ENCODE results near the gene TBC1D9B.
"Not testable (repeated sequence)": the region's sequence is repeated elsewhere in the genome, so short reads cannot be mapped to it uniquely, and the experiment has no call there.

The TBC1D9B gene

GRCh38 chr5:179872828-179873575 lies 34.7 kb downstream of the TBC1D9B start:
- Histone ChIP-seq H3K4me3 (ENCODE audit: low read depth in 1 of 2, low read length in 2 of 2) (no peak overlapping the region), H3K27me3 (ENCODE audit: low read depth, low read length) (no peaks in the 10 kb centered on the region), H3K4me1 (ENCODE audit: control insufficient read depth in 1 of 2, insufficient read depth in 2 of 2, low read length in 2 of 2) (no peaks in the 10 kb centered on the region), H3K36me3 (ENCODE audit: control insufficient read depth in 1 of 2, insufficient read depth in 2 of 2, low read length in 2 of 2) (peaks cover 49 to 79% of the 10 kb centered on the region in 2 donors), H3K9me3 (ENCODE audit: control insufficient read depth in 1 of 2, low read length in 2 of 2) (no peaks in the 10 kb centered on the region), H3K27ac (ENCODE audit: low read length) (no peak overlapping the region)

GRCh38 chr5:179872055-179872827 lies 35.5 kb downstream of the TBC1D9B start:
- H3K27me3 ChIP-seq (ENCODE audit: low read depth, low read length), result no peaks in the 10 kb centered on the region
- peaks cover 45 to 78% of the 10 kb centered on the region in 2 donors for H3K36me3 ChIP-seq (ENCODE audit: control insufficient read depth in 1 of 2, insufficient read depth in 2 of 2, low read length in 2 of 2)
- no peak overlapping the region for H3K27ac ChIP-seq (ENCODE audit: low read length)
- H3K9me3 ChIP-seq (ENCODE audit: control insufficient read depth in 1 of 2, low read length in 2 of 2), result no peaks in the 10 kb centered on the region
- no peaks in the 10 kb centered on the region for H3K4me1 ChIP-seq (ENCODE audit: control insufficient read depth in 1 of 2, insufficient read depth in 2 of 2, low read length in 2 of 2)
- H3K4me3 ChIP-seq (ENCODE audit: low read depth in 1 of 2, low read length in 2 of 2), result no peak overlapping the region

GRCh38 chr5:179871533-179871932 lies 36.2 kb downstream of the TBC1D9B start:
- peaks cover 46 to 85% of the 10 kb centered on the region in 2 donors for H3K36me3 ChIP-seq (ENCODE audit: control insufficient read depth in 1 of 2, insufficient read depth in 2 of 2, low read length in 2 of 2)
- not testable (repeated sequence) for H3K4me3 ChIP-seq (ENCODE audit: low read depth in 1 of 2, low read length in 2 of 2)

GRCh38 chr5:179870952-179871351 lies 36.7 kb downstream of the TBC1D9B start:
- Histone ChIP-seq H3K9me3 (ENCODE audit: control insufficient read depth in 1 of 2, low read length in 2 of 2) (no peaks in the 10 kb centered on the region), H3K27ac (ENCODE audit: low read length) (no peak overlapping the region), H3K27me3 (ENCODE audit: low read depth, low read length) (no peaks in the 10 kb centered on the region), H3K4me3 (ENCODE audit: low read depth in 1 of 2, low read length in 2 of 2) (no peak overlapping the region), H3K36me3 (ENCODE audit: control insufficient read depth in 1 of 2, insufficient read depth in 2 of 2, low read length in 2 of 2) (peaks cover 44 to 85% of the 10 kb centered on the region in 2 donors), H3K4me1 (ENCODE audit: control insufficient read depth in 1 of 2, insufficient read depth in 2 of 2, low read length in 2 of 2) (no peaks in the 10 kb centered on the region)

More at GRCh38 chr5:179871533-179871932, 36.2 kb downstream of the TBC1D9B start:
- not testable (repeated sequence) for H3K9me3 ChIP-seq (ENCODE audit: control insufficient read depth in 1 of 2, low read length in 2 of 2); H3K27me3 ChIP-seq (ENCODE audit: low read depth, low read length); H3K4me1 ChIP-seq (ENCODE audit: control insufficient read depth in 1 of 2, insufficient read depth in 2 of 2, low read length in 2 of 2); H3K27ac ChIP-seq (ENCODE audit: low read length)

GRCh38 chr5:179870403-179870903 lies 37.2 kb downstream of the TBC1D9B start:
- Histone ChIP-seq H3K27ac (ENCODE audit: low read length) (no peak overlapping the region), H3K4me1 (ENCODE audit: control insufficient read depth in 1 of 2, insufficient read depth in 2 of 2, low read length in 2 of 2) (no peaks in the 10 kb centered on the region), H3K36me3 (ENCODE audit: control insufficient read depth in 1 of 2, insufficient read depth in 2 of 2, low read length in 2 of 2) (peaks cover 39 to 82% of the 10 kb centered on the region in 2 donors)

GRCh38 chr5:179869641-179870402 lies 37.9 kb downstream of the TBC1D9B start:
- no peaks in the 10 kb centered on the region for H3K9me3 ChIP-seq (ENCODE audit: control insufficient read depth in 1 of 2, low read length in 2 of 2)
- H3K4me1 ChIP-seq (ENCODE audit: control insufficient read depth in 1 of 2, insufficient read depth in 2 of 2, low read length in 2 of 2), result no peaks in the 10 kb centered on the region
- H3K27ac ChIP-seq (ENCODE audit: low read length), result no peak overlapping the region
- H3K36me3 ChIP-seq (ENCODE audit: control insufficient read depth in 1 of 2, insufficient read depth in 2 of 2, low read length in 2 of 2), result peaks cover 42 to 83% of the 10 kb centered on the region in 2 donors
- H3K27me3 ChIP-seq (ENCODE audit: low read depth, low read length), result no peaks in the 10 kb centered on the region
- H3K4me3 ChIP-seq (ENCODE audit: low read depth in 1 of 2, low read length in 2 of 2), result no peak overlapping the region

More at GRCh38 chr5:179870403-179870903, 37.2 kb downstream of the TBC1D9B start:
- Histone ChIP-seq H3K9me3 (ENCODE audit: control insufficient read depth in 1 of 2, low read length in 2 of 2) (no peaks in the 10 kb centered on the region), H3K4me3 (ENCODE audit: low read depth in 1 of 2, low read length in 2 of 2) (no peak overlapping the region), H3K27me3 (ENCODE audit: low read depth, low read length) (no peaks in the 10 kb centered on the region)

GRCh38 chr5:179869101-179869500 lies 38.6 kb downstream of the TBC1D9B start:
- Histone ChIP-seq H3K36me3 (ENCODE audit: control insufficient read depth in 1 of 2, insufficient read depth in 2 of 2, low read length in 2 of 2) (peaks cover 45 to 82% of the 10 kb centered on the region in 2 donors), H3K27ac (ENCODE audit: low read length) (no peak overlapping the region), H3K4me1 (ENCODE audit: control insufficient read depth in 1 of 2, insufficient read depth in 2 of 2, low read length in 2 of 2) (no peaks in the 10 kb centered on the region), H3K4me3 (ENCODE audit: low read depth in 1 of 2, low read length in 2 of 2) (no peak overlapping the region), H3K9me3 (ENCODE audit: control insufficient read depth in 1 of 2, low read length in 2 of 2) (no peaks in the 10 kb centered on the region), H3K27me3 (ENCODE audit: low read depth, low read length) (no peaks in the 10 kb centered on the region)

- Histone ChIP-seq H3K4me1 (ENCODE audit: control insufficient read depth in 1 of 2, insufficient read depth in 2 of 2, low read length in 2 of 2) (no peaks in the 10 kb centered on the region), H3K27ac (ENCODE audit: low read length) (no peak overlapping the region), H3K9me3 (ENCODE audit: control insufficient read depth in 1 of 2, low read length in 2 of 2) (no peaks in the 10 kb centered on the region), H3K36me3 (ENCODE audit: control insufficient read depth in 1 of 2, insufficient read depth in 2 of 2, low read length in 2 of 2) (peaks cover 44 to 82% of the 10 kb centered on the region in 2 donors), H3K27me3 (ENCODE audit: low read depth, low read length) (no peaks in the 10 kb centered on the region), H3K4me3 (ENCODE audit: low read depth in 1 of 2, low read length in 2 of 2) (no peak overlapping the region)
Observed at GRCh38 chr5:179868541-179868940, 39.2 kb downstream of the TBC1D9B start.

- Histone ChIP-seq H3K4me3 (ENCODE audit: low read depth in 1 of 2, low read length in 2 of 2) (no peak overlapping the region), H3K9me3 (ENCODE audit: control insufficient read depth in 1 of 2, low read length in 2 of 2) (no peaks in the 10 kb centered on the region), H3K36me3 (ENCODE audit: control insufficient read depth in 1 of 2, insufficient read depth in 2 of 2, low read length in 2 of 2) (peaks cover 42 to 82% of the 10 kb centered on the region in 2 donors), H3K27ac (ENCODE audit: low read length) (no peak overlapping the region), H3K4me1 (ENCODE audit: control insufficient read depth in 1 of 2, insufficient read depth in 2 of 2, low read length in 2 of 2) (no peaks in the 10 kb centered on the region), H3K27me3 (ENCODE audit: low read depth, low read length) (no peaks in the 10 kb centered on the region)
Observed at GRCh38 chr5:179867476-179867875, 40.2 kb downstream of the TBC1D9B start.

GRCh38 chr5:179867079-179867465 lies 40.6 kb downstream of the TBC1D9B start:
- Histone ChIP-seq H3K9me3 (ENCODE audit: control insufficient read depth in 1 of 2, low read length in 2 of 2) (no peaks in the 10 kb centered on the region), H3K36me3 (ENCODE audit: control insufficient read depth in 1 of 2, insufficient read depth in 2 of 2, low read length in 2 of 2) (peaks cover 41 to 82% of the 10 kb centered on the region in 2 donors), H3K27me3 (ENCODE audit: low read depth, low read length) (no peaks in the 10 kb centered on the region), H3K4me3 (ENCODE audit: low read depth in 1 of 2, low read length in 2 of 2) (no peak overlapping the region), H3K4me1 (ENCODE audit: control insufficient read depth in 1 of 2, insufficient read depth in 2 of 2, low read length in 2 of 2) (no peaks in the 10 kb centered on the region), H3K27ac (ENCODE audit: low read length) (no peak overlapping the region)
